Heart left ventricle (tissue), 16 donors: ENCODE data around the gene AJM1. TPM values are rescaled to one million over a fixed set of nuclear protein-coding genes. Genes with fewer than 3 reads are reported as not detected.
"Not testable (repeated sequence)": the region's sequence is repeated elsewhere in the genome, so short reads cannot be mapped to it uniquely, and the experiment has no call there.

Experiments used
- ATAC-seq, 4 donors: fragments of 200-7000 bp; cut with Tn5 transposase; one replicate each; pipeline ENCODE4 v1.9.1; 2020 to 2022; ENCODE audit warnings: moderate library complexity in 4 of 4, mild to moderate bottlenecking in 3 of 4, moderate number of reproducible peaks in 1 of 4
- DNase-seq, 5 donors: peaks; one replicate each; pipeline ENCODE4 v3.0.0-alpha.2; 2020
- H3K27ac ChIP-seq, 12 donors: fragments of 200-600 bp; sonication (generic) in 4 of 12; one replicate each; pipeline versions ENCODE4 v1.5.0 to v1.8.0; 2016 to 2022; ENCODE audit warnings: mild to moderate bottlenecking in 2 of 12
- H3K27me3 ChIP-seq, 9 donors: fragments of 200-600 bp; sonication (generic) in 2 of 9; one replicate each; pipeline versions ENCODE4 v1.5.1 to v1.8.0; 2016 to 2022; ENCODE audit warnings: mild to moderate bottlenecking in 3 of 9
- H3K36me3 ChIP-seq, 9 donors: fragments of 200-600 bp; sonication (generic) in 2 of 9; one replicate each; pipeline versions ENCODE4 v1.5.0 to v1.8.0; 2018 to 2022; ENCODE audit warnings: mild to moderate bottlenecking in 2 of 9
- H3K4me1 ChIP-seq, 12 donors: fragments of 200-600 bp; sonication (generic) in 4 of 12; one replicate each; pipeline versions ENCODE4 v1.5.0 to v1.8.0; 2016 to 2022; ENCODE audit warnings: mild to moderate bottlenecking in 3 of 12
- H3K4me3 ChIP-seq, 12 donors: fragments of 200-600 bp; sonication (generic) in 4 of 12; one replicate each; pipeline versions ENCODE4 v1.5.0 to v1.8.0; 2017 to 2022; ENCODE audit warnings: mild to moderate bottlenecking in 9 of 12, moderate library complexity in 4 of 12
- H3K9me3 ChIP-seq, 12 donors: fragments of 200-600 bp; sonication (generic) in 4 of 12; one replicate each; pipeline versions ENCODE4 v1.5.0 to v1.8.0; 2016 to 2022; ENCODE audit warnings: mild to moderate bottlenecking in 1 of 12
- CTCF ChIP-seq, 12 donors: fragments of 200-600 bp; sonication (generic) in 4 of 12; IDR thresholded peaks; one replicate each; pipeline versions ENCODE4 v1.5.0 to v1.8.0; 2018 to 2022; ENCODE audit warnings: antibody characterized with exemption in 12 of 12, mild to moderate bottlenecking in 5 of 12
- POLR2A ChIP-seq, 2 donors: fragments of 450-650 bp; IDR thresholded peaks; one replicate each; pipeline ENCODE4 v1.6.1; 2017; ENCODE audit warnings: antibody characterized with exemption in 2 of 2, mild to moderate bottlenecking in 2 of 2, moderate library complexity in 2 of 2
- WGBS, 4 donors: extraction: QIAGEN DNeasy Blood & Tissue Kit in 2 of 4; methylation state at CpG; one replicate each; pipeline versions ENCODE4 v1.1.5 to v1.1.7; 2013 to 2018; 5-methylcytosine and 5-hydroxymethylcytosine counted together
- intact Hi-C, 10 donors: fragments of 100-400 bp; cut with DNase I; formaldehyde crosslinking; loops; one replicate each; pipeline versions ENCODE4 v1.11.1 to v1.14.2; 2022
- polyA plus RNA-seq, 2 donors: library from polyadenylated mRNA; stranded (reverse); fragments of 200-250 nt; gene quantifications; one replicate each; pipeline ENCODE4 v1.2.3, GENCODE V29; 2013
- total RNA-seq, 9 donors: library from RNA; depleted of rRNA in 2 of 9; stranded (reverse); fragments of >200 nt in 2 of 9; fragmentation: NEBNext Ultra II Directional in 3 of 9; extraction: Animal tissue kit (Norgen Biotek cat#: 25700) in 3 of 9; gene quantifications; one replicate each; pipeline versions ENCODE4 v1.1.0 to v1.2.4, GENCODE V29; 2016 to 2023
- donor health status: ischemic (EF 13 %, LVEDD 7.1; RV severe dilation, severe dysfunction).
- donor health status: healthy with polysubstance abuse.
- donor health status: DM: no; HTN: yes; CAD: no.
- donor health status: DM: no; HTN: no; CAD: no.
- donor health status: ischemic (EF 25% LVEDD 6.9; RV normal size, moderate dysfunction).
- donor health status: ischemic (EF 25% LVEDD 5.7; RV mildly dilated, moderate dysfunction).
- donor health status: healthy.
- donor health status: DM: yes; HTN: yes; CAD: no.
- donor health status: ischemic (EF 35%, LVEDD 5.7; RV mildly dilated, moderate dysfunction).
- donor health status: nonischemic (EF 11% LVEDD 7.7; RV severe dilation, severe dysfunction).
- donor health status: DM: yes; HTN: yes; CAD: no.
- donor health status: PGD.
- donor health status: ischemic (EF 29% LVEDD 5.4; RV normal size, mild dysfunction).
- donor health status: nonischemic (EF 23%, LVEDD 6.1; RV moderate dilation, normal function).

Gene AJM1
- total and polyA plus RNA-seq, 11 donors = 2.6 to 7.0 (median 5.5) TPM

- Histone ChIP-seq H3K4me3 (peak overlapping the region in 4 of 12 donors; percentile 16 to 66 (median 37)), H3K27me3 (peaks cover 0 to 44% (median 19%) of the 10 kb centered on the region in 9 donors), H3K36me3 (peaks cover 0 to 20% (median 10%) of the 10 kb centered on the region in 9 donors), H3K4me1 (peaks cover 10 to 72% (median 37%) of the 10 kb centered on the region in 12 donors), H3K27ac (peak overlapping the region in 2 of 12 donors; percentile 50 to 82)
- DNase-seq = peak in 1 of 5 donors; percentile 55
- ATAC-seq, H3K9me3 ChIP-seq: not testable (repeated sequence)
- TF ChIP-seq CTCF (IDR thresholded peaks at IDR 0.05) = peak; percentile 62 to 81 (median 75)
- WGBS, 4 donors = 2 to 11% (median 9%) methylated on average over 12 to 99 of the region's 99 CpGs
- intact Hi-C loops = loop anchor here in 4 of 10 donors (5.0 to 10.0 kb wide), 3 partner anchors 49 to 191 kb away; partner anchors contain the start of genes CCDC183 (in 2 of the 4), FUT7 (in 2 of the 4), TMEM141 (in 2 of the 4) and FBXW5 (in 1 of the 4)
Measured at GRCh38 chr9:136843801-136844740, 1.8 kb downstream of the AJM1 start.

GRCh38 chr9:136844761-136845464 is 2.6 kb downstream of the AJM1 start:
- Histone ChIP-seq H3K9me3 (no peaks in the 10 kb centered on the region), H3K27me3 (peaks cover 0 to 44% (median 19%) of the 10 kb centered on the region in 9 donors), H3K4me1 (peaks cover 10 to 75% (median 40%) of the 10 kb centered on the region in 12 donors), H3K4me3 (no peak overlapping the region), H3K36me3 (peaks cover 0 to 12% (median 3%) of the 10 kb centered on the region in 9 donors), H3K27ac (no peak overlapping the region)
- DNase-seq = no peak
- 19 to 36% (median 25%) methylated on average over 50 to 88 of the region's 88 CpGs for WGBS, 4 donors
- TF ChIP-seq CTCF (IDR thresholded peaks at IDR 0.05) (no peak), POLR2A (IDR thresholded peaks at IDR 0.05) (no peak)
- ATAC-seq = no peak
- intact Hi-C loops = loop anchor here in 9 of 10 donors (5.0 to 10.0 kb wide), 6 partner anchors 50 to 192 kb away; partner anchors contain the start of genes TMEM141 (in 6 of the 9), FBXW5 (in 4 of the 9), CCDC183 (in 2 of the 9) and FUT7 (in 2 of the 9)

GRCh38 chr9:136845465-136846260 is 3.4 kb downstream of the AJM1 start:
- no peak overlapping the region for H3K27ac ChIP-seq
- 33 to 40% (median 37%) methylated on average over 50 to 102 of the region's 102 CpGs for WGBS, 4 donors

More at GRCh38 chr9:136845465-136846260, 3.4 kb downstream of the AJM1 start:
- TF ChIP-seq CTCF (IDR thresholded peaks at IDR 0.05) (no peak), POLR2A (IDR thresholded peaks at IDR 0.05) (no peak)
- DNase-seq (no peak), ATAC-seq (no peak)
- peaks cover 14 to 79% (median 47%) of the 10 kb centered on the region in 12 donors for H3K4me1 ChIP-seq
- intact Hi-C loops = loop anchor here in 9 of 10 donors (5.0 to 10.0 kb wide), 6 partner anchors 51 to 192 kb away; partner anchors contain the start of genes TMEM141 (in 6 of the 9), FBXW5 (in 3 of the 9), CCDC183 (in 2 of the 9) and FUT7 (in 2 of the 9)
- peaks cover 0 to 44% (median 19%) of the 10 kb centered on the region in 9 donors for H3K27me3 ChIP-seq
- H3K9me3 ChIP-seq = no peaks in the 10 kb centered on the region
- no peak overlapping the region for H3K4me3 ChIP-seq
- H3K36me3 ChIP-seq = peaks cover 0 to 8% (median 3%) of the 10 kb centered on the region in 9 donors
